CD14-positive monocyte (primary cell): Measurements from ENCODE around the gene TTLL10. TPM values are rescaled to one million over a fixed set of nuclear protein-coding genes. Genes with fewer than 3 reads are reported as not detected.

Experiments
- DNase-seq, 3 donors: peaks; one replicate each; pipeline ENCODE4 v3.0.0-alpha.2; 2011 to 2022
- H2AFZ ChIP-seq: 2 replicates; pipeline ENCODE4 v1.6.0; 2012; ENCODE audit warnings: mild to moderate bottlenecking, low read depth, low read length, inconsistent platforms; ENCODE audit not compliant: insufficient read depth, poor library complexity, severe bottlenecking
- H3K27ac ChIP-seq, 2 donors: 1 replicate in 1 of 2; 2 replicates in 1 of 2; pipeline ENCODE4 v1.5.1; 2012 to 2013; ENCODE audit warnings: low read length in 2 of 2, control low read depth in 1 of 2, inconsistent platforms in 1 of 2, low read depth in 1 of 2, mild to moderate bottlenecking in 1 of 2
- H3K27me3 ChIP-seq, 2 donors: one replicate each; pipeline versions ENCODE4 v1.6.0 to v1.6.1; 2011 to 2013; ENCODE audit warnings: low read length in 2 of 2; ENCODE audit not compliant: control insufficient read depth in 2 of 2, insufficient read depth in 2 of 2
- H3K36me3 ChIP-seq, 2 donors: replicated peaks in 1 of 2; 1 replicate in 1 of 2; 2 replicates in 1 of 2; pipeline versions ENCODE4 v1.5.1 to v1.6.1; 2012 to 2013; ENCODE audit warnings: low read length in 2 of 2, control low read depth in 1 of 2, inconsistent platforms in 1 of 2, mild to moderate bottlenecking in 1 of 2; ENCODE audit not compliant: insufficient read depth in 2 of 2, control insufficient read depth in 1 of 2
- H3K4me1 ChIP-seq, 2 donors: 1 replicate in 1 of 2; 2 replicates in 1 of 2; pipeline versions ENCODE4 v1.5.1 to v1.6.1; 2012 to 2013; ENCODE audit warnings: low read length in 2 of 2, control low read depth in 1 of 2, inconsistent platforms in 1 of 2, mild to moderate bottlenecking in 1 of 2, moderate library complexity in 1 of 2; ENCODE audit not compliant: insufficient read depth in 2 of 2, control insufficient read depth in 1 of 2
- H3K4me2 ChIP-seq: replicated peaks from 2 replicates; pipeline ENCODE3; 2012; ENCODE audit warnings: low read length, moderate library complexity, mild to moderate bottlenecking; ENCODE audit not compliant: poor library complexity, severe bottlenecking; ENCODE audit errors: extremely low read depth
- H3K4me3 ChIP-seq, 3 experiments: fragments of 200-600 bp in 1 of 3; sonication (generic) in 1 of 3; replicated peaks in 1 of 3; 1 replicate in 2 of 3; 2 replicates in 1 of 3; pipeline ENCODE4 v1.5.1; 2011 to 2013; ENCODE audit warnings: low read length in 3 of 3, mild to moderate bottlenecking in 3 of 3, control low read depth in 2 of 3, low read depth in 2 of 3, inconsistent platforms in 1 of 3, moderate library complexity in 1 of 3
- H3K79me2 ChIP-seq: 2 replicates; pipeline ENCODE4 v1.6.0; 2012; ENCODE audit warnings: mild to moderate bottlenecking, control low read depth, inconsistent platforms, low read length, moderate library complexity; ENCODE audit not compliant: insufficient read depth
- H3K9ac ChIP-seq: 2 replicates; pipeline ENCODE4 v1.6.0; 2017; ENCODE audit warnings: low read length, mild to moderate bottlenecking; ENCODE audit not compliant: insufficient read depth, poor library complexity, severe bottlenecking
- H3K9me3 ChIP-seq, 2 donors: replicated peaks in 1 of 2; 1 replicate in 1 of 2; 2 replicates in 1 of 2; pipeline versions ENCODE4 v1.5.1 to v1.6.1; 2012 to 2013; ENCODE audit warnings: low read length in 2 of 2, control low read depth in 1 of 2; ENCODE audit not compliant: control insufficient read depth in 1 of 2, insufficient read depth in 1 of 2
- H4K20me1 ChIP-seq: 2 replicates; pipeline ENCODE4 v1.6.0; 2012; ENCODE audit warnings: mild to moderate bottlenecking, low read length, control low read depth, moderate library complexity; ENCODE audit not compliant: insufficient read depth
- H3K27ac Mint-ChIP-seq, 7 donors: one replicate each; pipeline ENCODE4 v1.8.0; 2020; ENCODE audit warnings: mild to moderate bottlenecking in 7 of 7, mixed read lengths in 7 of 7, moderate library complexity in 6 of 7, inconsistent platforms in 2 of 7
- H3K27me3 Mint-ChIP-seq, 3 donors: one replicate each; pipeline ENCODE4 v1.8.0; 2021 to 2022; ENCODE audit warnings: low read depth in 3 of 3, mild to moderate bottlenecking in 3 of 3, mixed read lengths in 3 of 3, moderate library complexity in 3 of 3, inconsistent platforms in 1 of 3
- H3K36me3 Mint-ChIP-seq, 2 donors: one replicate each; pipeline ENCODE4 v1.8.0; 2020; ENCODE audit warnings: mixed read lengths in 2 of 2, inconsistent platforms in 1 of 2, mild to moderate bottlenecking in 1 of 2
- H3K4me1 Mint-ChIP-seq: one replicate; pipeline ENCODE4 v1.8.0; 2020; ENCODE audit warnings: mild to moderate bottlenecking, mixed read lengths
- H3K4me3 Mint-ChIP-seq, 2 donors: one replicate each; pipeline ENCODE4 v1.8.0; 2020; ENCODE audit warnings: mild to moderate bottlenecking in 2 of 2, mixed read lengths in 2 of 2, moderate library complexity in 1 of 2
- H3K9me3 Mint-ChIP-seq, 7 donors: one replicate each; pipeline ENCODE4 v1.8.0; 2020 to 2022; ENCODE audit warnings: mixed read lengths in 7 of 7, mild to moderate bottlenecking in 6 of 7, moderate library complexity in 6 of 7, inconsistent platforms in 2 of 7
- WGBS: methylation state at CpG from one replicate; pipeline ENCODE4 v1.1.5; 2013; ENCODE audit warnings: missing lambda C conversion rate; ENCODE audit not compliant: insufficient coverage; 5-methylcytosine and 5-hydroxymethylcytosine counted together
- intact Hi-C, 2 donors: fragments of 100-400 bp; cut with micrococcal nuclease; formaldehyde crosslinking; loops; one replicate each; pipeline versions ENCODE4 v1.15.0 to v1.15.1; 2023
- polyA plus RNA-seq, 3 donors: library from polyadenylated mRNA; depleted of rRNA in 1 of 3; unstranded in 2 of 3; stranded (reverse) in 1 of 3; fragments of 300-500 nt in 2 of 3; fragments of >200 nt in 1 of 3; fragmentation: Illumina TruSeq in 2 of 3; gene quantifications; 1 replicate in 2 of 3; 2 replicates in 1 of 3; pipeline ENCODE4 v1.2.3, GENCODE V29; 2012 to 2021
- TF ChIP-seq, protein P1 (sequence below): fragments of 200-600 bp; IDR thresholded peaks from one replicate; pipeline ENCODE4 v1.8.0; 2022; ENCODE audit warnings: antibody characterized with exemption, mild to moderate bottlenecking

TTLL10 gene
- polyA plus RNA-seq, 3 donors, result 0.06 TPM; not detected in 2

DNA sequence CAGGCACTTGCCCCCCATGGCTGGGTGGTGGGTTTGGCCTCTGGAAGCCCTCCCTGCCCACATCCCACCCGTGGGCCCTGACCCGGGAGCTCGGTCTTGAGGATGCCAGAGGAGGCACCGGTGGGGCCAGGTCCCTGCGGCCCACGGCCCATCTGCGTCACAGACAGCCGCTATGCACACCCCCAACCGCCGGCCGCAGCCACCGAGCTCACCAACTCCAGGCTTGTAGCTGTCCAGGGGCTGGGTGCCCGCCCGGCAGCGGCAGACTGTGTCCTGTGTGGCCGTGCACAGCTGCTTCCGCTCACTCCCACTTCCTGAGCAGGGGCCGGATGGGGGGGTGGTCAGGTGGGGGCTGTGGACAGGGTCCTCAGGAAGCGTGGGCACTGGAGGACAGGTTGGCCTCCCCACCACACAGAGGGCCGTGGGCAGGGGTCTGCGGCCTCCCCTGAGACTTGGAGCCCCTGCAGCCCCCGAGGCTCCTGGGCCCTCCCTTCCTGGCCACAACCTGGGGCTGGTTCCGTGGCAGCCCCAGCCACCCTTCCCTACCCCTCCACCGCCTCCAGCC lies 39.2 kb downstream of the TTLL10 start:
- H2AFZ ChIP-seq, result no peak overlapping the region
- no peak overlapping the region for H3K9ac ChIP-seq
- H3K27me3 Mint-ChIP-seq, result peaks cover 33 to 58% (median 46%) of the 10 kb centered on the region in 3 donors
- no peak overlapping the region for H3K4me3 ChIP-seq
- peaks cover 17% of the 10 kb centered on the region in 2 donors for H3K36me3 ChIP-seq
- H3K4me2 ChIP-seq, result no peak overlapping the region
- H3K79me2 ChIP-seq, result no peaks in the 10 kb centered on the region
- TF ChIP-seq, protein P1, sequence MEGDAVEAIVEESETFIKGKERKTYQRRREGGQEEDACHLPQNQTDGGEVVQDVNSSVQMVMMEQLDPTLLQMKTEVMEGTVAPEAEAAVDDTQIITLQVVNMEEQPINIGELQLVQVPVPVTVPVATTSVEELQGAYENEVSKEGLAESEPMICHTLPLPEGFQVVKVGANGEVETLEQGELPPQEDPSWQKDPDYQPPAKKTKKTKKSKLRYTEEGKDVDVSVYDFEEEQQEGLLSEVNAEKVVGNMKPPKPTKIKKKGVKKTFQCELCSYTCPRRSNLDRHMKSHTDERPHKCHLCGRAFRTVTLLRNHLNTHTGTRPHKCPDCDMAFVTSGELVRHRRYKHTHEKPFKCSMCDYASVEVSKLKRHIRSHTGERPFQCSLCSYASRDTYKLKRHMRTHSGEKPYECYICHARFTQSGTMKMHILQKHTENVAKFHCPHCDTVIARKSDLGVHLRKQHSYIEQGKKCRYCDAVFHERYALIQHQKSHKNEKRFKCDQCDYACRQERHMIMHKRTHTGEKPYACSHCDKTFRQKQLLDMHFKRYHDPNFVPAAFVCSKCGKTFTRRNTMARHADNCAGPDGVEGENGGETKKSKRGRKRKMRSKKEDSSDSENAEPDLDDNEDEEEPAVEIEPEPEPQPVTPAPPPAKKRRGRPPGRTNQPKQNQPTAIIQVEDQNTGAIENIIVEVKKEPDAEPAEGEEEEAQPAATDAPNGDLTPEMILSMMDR, result no peak
- H3K27me3 ChIP-seq, result peaks cover 0 to 40% of the 10 kb centered on the region in 2 donors
- intact Hi-C loops, result no loop called here
- no peak overlapping the region for H3K4me3 Mint-ChIP-seq
- peaks cover 6 to 8% of the 10 kb centered on the region in 2 donors for H3K4me1 ChIP-seq
- H3K4me1 Mint-ChIP-seq, result peaks cover 7% of the 10 kb centered on the region
- H3K9me3 ChIP-seq, result no peaks in the 10 kb centered on the region
- no peak overlapping the region for H3K27ac Mint-ChIP-seq
- DNase-seq, result no peak
- peaks cover 0 to 3% (median 0%) of the 10 kb centered on the region in 7 donors for H3K9me3 Mint-ChIP-seq
- peaks cover 16% of the 10 kb centered on the region for H4K20me1 ChIP-seq
- no peak overlapping the region for H3K27ac ChIP-seq
- WGBS, result 0% methylated on average over 20 of the region's 24 CpGs
- peaks cover 14% of the 10 kb centered on the region in 2 donors for H3K36me3 Mint-ChIP-seq

DNA sequence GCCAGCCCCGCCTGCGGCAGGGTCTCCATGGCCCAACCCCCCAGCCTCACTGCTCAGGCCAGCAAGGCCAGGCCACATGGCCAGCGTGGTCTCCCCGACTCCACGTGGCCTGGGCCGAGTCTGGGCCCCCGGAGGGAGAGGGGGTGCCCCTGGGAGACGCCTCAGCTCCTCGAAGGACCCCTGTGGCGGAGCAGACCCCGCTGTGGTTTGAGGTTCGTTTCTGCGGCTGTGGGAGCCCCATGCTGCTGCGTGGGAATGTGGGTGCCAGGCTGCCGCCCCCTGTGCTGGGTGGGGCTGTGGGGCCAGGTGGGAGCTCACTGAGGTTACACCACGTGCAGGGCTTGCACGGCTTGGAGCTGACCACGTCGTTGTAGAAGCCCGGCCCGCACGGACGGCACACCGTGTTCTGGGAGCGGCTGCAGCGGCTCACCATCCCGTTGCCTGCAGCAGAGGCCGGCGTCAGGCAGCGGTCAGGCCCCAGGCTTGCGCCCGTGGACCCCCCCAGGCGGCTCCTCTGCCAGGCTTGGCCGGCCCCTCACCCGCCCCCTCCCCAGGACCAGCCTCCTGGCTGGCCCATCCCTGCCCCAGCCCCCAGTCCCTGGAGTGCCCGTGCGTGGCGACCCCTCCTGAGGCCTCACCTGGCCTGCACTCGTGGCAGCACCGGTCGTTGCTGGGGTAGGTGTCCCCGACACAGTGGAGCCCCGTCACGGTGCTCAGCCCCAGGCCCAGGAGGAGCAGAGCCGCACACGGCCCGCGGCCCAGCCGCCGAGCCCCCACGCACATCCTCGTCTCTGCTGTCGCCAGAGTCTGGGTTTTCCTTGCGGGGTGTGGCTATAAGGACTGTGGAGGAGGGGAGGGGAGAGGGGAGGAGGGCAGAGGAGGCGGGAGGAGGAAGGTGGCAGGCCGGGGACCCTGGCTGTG lies 39.9 kb downstream of the TTLL10 start, which contains the start of gene TNFRSF4:
TNFRSF4 (minus strand) TSS at position 809 of the 921 bp plus-strand sequence; CDS start at position 783, 26 bp downstream.
- peaks cover 24% of the 10 kb centered on the region in 2 donors for H3K36me3 ChIP-seq
- Mint-ChIP-seq H3K4me1 (peaks cover 3% of the 10 kb centered on the region), H3K27ac (peak within 1 kb of the TSS in 2 of 7 donors; percentile 50 to 75), H3K27me3 (peaks cover 28 to 51% (median 39%) of the 10 kb centered on the region in 3 donors), H3K4me3 (peak within 1 kb of the TSS in 1 of 2 donors; percentile 21), H3K36me3 (peaks cover 18 to 22% of the 10 kb centered on the region in 2 donors), H3K9me3 (peaks cover 0 to 2% (median 0%) of the 10 kb centered on the region in 7 donors)
- no peaks in the 10 kb centered on the region for H3K79me2 ChIP-seq
- intact Hi-C loops, result no loop called here
- H3K9ac ChIP-seq, result no peak within 1 kb of the TSS
- H3K4me3 ChIP-seq, result no peak within 1 kb of the TSS
- 15% methylated on average over 48 of the region's 56 CpGs for WGBS
- TF ChIP-seq, protein P1, result no peak
- peaks cover 0 to 32% of the 10 kb centered on the region in 2 donors for H3K27me3 ChIP-seq
- no peak within 1 kb of the TSS for H2AFZ ChIP-seq
- DNase-seq, result no peak
- no peaks in the 10 kb centered on the region for H3K9me3 ChIP-seq
- H3K4me1 ChIP-seq, result peaks cover 6 to 8% of the 10 kb centered on the region in 2 donors
- H3K27ac ChIP-seq, result no peak within 1 kb of the TSS
- no peak within 1 kb of the TSS for H3K4me2 ChIP-seq
- H4K20me1 ChIP-seq, result peaks cover 21% of the 10 kb centered on the region
